ENCODE results near the gene HK3.

HK3 gene

DNA sequence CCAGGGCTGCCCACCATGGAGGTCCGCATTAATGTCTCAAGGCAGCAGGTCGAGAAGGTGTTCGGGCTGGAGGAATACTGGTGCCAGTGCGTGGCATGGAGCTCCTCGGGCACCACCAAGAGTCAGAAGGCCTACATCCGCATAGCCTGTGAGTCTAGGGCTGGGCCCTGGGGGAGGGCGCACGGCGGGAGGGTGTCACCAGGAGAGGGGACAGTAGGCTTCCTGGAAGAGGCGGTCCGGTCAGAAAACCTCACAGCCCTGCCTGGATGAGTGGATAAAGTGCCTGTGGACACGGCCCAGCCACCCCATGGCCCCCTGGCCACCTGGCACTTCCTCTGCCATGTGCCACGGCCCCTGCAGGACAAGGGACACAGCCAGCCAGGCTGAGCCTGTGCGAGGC is 31.0 kb downstream of the HK3 start:
- no peak for FAIRE-seq

GRCh38 chr5:176866707-176867310 is 32.3 kb downstream of the HK3 start:
- no peak for FAIRE-seq

DNA sequence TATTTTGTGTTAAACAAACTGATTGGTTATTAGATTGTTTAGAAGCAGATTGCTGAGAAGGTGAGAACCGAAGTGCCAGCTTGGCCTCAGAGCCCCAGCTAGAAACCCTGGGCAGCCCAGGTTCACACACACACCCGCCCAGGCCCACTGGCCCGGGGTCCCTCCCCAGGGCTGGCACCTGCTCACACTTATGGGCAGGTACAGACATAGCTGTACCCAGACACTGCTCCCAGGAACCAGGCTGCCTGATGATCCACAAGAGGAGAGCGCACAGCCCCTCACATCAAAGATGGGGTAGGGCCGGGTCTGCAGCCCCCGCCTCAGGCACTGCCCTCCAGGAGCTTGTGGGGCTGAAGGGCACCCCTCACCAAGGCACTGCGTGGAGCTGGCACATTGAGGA is 33.2 kb downstream of the HK3 start:
- FAIRE-seq, result no peak

GRCh38 chr5:176864755-176865154 is 34.4 kb downstream of the HK3 start:
- FAIRE-seq, result no peak

- FAIRE-seq, result no peak
Observed at GRCh38 chr5:176863765-176864098, 35.4 kb downstream of the HK3 start.

DNA sequence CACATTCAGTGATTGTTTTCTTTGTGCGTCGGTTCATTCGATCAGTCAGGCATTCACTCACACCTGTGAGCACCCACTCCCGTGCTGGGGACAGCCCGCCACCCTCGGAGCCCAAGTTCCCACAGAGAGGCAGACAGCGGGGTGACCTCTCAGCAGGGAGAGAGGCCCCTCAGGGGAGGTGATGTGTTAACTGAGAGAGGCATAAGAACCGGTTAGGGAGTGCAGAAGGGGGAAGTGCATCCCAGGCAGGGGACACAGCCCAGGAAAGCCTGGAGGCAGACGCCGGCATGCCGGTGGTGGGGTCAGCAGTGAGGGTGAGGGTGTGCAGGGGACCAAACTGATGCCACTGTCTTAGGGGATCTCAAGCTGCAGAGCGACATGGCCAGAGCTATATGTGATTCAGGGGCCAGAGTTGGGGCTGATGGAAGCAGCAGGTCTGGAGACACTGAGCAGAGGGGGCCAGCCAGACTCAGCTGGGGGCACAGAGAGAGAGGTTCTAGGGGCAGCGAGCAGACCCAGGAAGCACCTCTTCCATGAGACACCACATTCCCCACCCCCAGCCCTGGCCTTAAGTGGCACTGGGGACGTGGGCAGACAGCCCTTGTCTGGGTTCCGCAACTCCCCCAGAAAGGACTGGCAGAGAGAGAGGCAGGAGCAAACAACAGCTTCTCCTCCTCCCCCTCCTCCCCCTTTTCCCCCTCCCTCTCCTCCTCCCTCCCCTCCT is 35.9 kb downstream of the HK3 start:
- FAIRE-seq, result no peak

DNA sequence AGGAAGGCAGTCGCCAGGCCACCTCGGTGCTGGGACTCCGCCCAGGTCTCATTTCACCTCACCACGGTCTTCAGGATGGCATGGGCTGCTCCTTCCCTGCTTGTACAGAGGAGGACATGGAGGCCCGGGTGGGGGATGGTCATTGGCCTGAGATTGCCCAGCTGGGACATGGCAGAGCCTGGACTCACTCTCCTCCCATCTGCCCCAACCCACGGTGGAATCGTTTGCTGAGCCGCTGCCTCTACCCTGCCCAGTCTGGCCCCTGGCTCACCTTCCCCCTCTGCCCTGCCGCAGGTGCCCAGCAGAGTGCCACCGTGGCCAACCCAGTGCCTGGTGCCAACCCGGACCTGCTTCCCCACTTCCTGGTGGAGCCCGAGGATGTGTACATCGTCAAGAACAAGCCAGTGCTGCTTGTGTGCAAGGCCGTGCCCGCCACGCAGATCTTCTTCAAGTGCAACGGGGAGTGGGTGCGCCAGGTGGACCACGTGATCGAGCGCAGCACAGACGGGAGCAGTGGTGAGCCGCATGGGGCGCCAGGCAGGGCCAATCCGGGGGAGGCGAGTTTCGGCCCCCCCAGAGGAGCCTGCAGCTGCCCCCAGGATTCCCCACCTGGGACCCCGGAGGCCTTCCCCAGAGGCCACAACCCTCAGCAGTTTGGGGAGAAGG is 36.7 kb downstream of the HK3 start:
- no peak for FAIRE-seq

- no peak for FAIRE-seq
Observed at GRCh38 chr5:176861276-176861675, 37.9 kb downstream of the HK3 start.

DNA sequence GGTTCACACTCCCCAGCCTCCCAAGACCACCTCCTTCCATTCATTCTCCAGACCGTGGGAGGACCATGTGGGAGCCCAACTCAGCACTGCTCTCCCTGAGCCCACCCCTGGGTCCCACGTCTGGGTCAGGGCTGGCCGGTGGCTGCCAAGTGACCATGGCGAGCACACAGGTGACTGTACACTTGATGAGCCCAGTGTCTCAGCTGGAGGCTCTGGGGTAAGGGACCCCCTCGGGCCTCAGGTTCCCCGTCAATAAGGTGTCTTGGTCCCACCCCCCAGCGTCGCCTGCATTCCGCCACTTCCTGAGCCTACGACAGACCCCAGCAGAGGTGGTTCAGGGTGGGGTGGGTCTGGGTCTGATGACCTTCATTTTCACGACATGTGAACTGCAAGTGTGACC is 38.8 kb downstream of the HK3 start:
- FAIRE-seq, result no peak

DNA sequence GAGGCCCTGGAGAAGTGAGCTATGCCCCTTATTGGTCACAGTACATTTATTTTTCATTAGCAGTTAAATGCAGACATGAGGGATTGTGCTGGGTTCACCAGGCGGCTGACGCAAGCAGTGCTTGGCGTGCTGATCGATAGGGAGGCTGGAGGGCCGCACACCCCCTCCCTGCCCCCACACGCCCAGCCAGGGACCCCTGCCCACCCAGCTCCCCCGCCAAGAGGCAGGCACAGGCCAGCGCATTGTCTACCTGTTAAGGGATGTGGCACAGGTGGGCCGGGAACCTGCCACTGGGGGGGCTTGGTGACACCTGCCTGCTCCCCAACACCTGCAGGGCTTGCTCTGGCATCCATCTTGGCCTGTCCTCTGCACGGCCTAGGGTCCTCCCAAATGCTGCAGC is 39.2 kb downstream of the HK3 start:
- FAIRE-seq, result no peak

- FAIRE-seq, result no peak
Observed at GRCh38 chr5:176857894-176858273, 41.3 kb downstream of the HK3 start.

DNA sequence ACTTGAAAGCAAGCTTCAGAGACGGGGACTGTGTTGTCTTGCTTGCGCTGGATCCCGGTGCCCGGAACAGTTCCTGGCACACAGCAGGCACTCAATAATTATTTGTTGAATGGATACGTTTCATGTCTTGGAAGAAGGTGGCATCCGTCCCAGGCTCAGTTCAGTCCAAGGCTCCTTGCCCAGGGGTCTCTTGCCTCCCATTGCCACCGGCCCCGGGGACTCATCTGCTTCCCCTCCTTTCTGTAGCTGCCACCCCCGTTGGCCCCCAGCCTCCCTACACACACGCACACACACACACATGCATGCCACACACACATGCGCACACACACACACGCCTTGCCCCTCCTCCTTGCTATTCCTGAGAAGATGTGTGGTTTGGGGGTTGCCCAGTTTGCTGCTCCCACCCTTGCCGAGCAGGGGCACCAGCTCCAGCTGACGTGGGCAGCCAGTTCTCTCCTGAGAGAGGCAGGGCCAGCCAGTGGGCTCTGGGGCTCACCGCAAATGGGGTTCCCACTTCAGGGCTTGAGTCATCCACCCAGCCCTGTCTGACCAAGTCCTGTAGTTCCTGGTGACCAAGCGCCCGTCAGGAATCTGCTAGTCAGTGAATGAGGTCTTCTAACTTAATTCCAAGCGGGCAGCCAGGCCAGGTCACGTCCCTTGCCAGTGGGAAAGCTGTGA is 41.8 kb downstream of the HK3 start:
- no peak for FAIRE-seq

DNA sequence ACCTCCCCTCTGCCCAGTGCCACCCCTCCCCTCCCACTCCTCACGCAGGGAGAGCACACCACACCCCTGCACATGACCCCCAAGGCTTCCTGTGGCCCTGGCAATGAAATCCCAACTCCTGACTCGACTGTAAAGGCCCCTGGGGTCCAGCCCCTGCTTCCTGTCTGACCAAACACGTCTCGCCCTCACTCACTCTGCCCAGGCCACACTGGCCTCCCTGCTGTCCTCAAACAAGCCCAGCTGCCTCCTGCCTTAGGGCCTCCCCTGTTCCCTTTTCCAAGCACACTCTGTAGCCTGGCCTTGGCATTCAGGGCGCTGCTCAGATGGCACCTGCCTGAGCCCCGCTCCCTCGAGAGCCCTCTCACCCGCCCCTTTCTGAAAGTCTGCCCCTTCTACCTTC is 42.4 kb downstream of the HK3 start:
- FAIRE-seq, result no peak

GRCh38 chr5:176855598-176855997 is 43.5 kb downstream of the HK3 start:
- no peak for FAIRE-seq

DNA sequence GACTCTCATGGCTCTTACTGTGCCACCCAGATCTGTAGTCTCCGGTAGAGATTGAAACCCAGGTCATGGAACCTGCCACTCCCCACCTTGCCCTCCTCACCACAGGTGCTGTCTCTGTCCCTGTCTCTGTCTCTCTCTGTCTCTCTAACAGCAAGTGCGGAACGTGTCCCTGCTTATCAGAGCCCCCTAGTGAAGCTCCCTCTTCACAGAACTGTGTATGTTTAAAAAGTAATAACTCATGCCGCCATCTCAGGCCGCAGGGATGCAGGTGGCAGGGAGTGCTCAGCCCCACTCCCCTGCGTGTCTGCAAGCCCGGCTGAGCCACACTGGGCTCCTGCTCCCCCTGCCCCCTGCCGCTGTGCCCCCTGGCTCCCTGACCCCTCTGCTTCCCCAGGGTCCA is 45.0 kb downstream of the HK3 start:
- no peak for FAIRE-seq

DNA sequence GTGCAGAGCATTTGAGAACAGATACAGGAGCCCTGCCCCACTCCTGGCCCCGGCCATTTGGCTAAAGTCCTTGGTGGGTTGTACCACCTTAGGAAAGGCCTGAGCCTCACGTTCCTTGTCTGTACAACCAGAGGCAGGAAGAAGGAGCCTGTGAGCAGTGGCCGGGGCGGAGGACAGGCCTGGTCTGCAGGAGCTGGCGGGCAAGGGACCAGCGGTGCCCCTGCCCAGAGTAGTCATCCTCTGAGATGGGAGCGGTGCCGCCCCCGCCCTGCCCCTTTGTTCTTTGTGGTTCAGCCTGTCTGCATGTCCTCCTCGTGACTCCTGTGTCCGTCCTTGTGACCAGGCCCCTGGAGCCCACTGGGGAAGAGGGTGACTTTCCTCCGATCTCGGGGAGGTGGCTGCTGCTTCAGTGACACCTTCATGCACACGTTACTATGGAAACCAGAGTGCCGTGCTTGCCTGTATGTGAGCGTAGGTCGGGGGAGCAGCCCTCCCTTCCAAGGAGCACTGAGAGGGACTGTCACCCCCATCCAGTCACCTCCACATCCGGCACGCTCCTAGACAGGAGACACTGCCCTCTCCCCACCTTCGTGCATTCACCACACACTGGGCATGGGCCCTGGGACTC is 45.9 kb downstream of the HK3 start:
- no peak for FAIRE-seq

- no peak for FAIRE-seq
Observed at GRCh38 chr5:176851871-176852658, 47.1 kb downstream of the HK3 start.

GRCh38 chr5:176851380-176851779 is 47.8 kb downstream of the HK3 start:
- no peak for FAIRE-seq

DNA sequence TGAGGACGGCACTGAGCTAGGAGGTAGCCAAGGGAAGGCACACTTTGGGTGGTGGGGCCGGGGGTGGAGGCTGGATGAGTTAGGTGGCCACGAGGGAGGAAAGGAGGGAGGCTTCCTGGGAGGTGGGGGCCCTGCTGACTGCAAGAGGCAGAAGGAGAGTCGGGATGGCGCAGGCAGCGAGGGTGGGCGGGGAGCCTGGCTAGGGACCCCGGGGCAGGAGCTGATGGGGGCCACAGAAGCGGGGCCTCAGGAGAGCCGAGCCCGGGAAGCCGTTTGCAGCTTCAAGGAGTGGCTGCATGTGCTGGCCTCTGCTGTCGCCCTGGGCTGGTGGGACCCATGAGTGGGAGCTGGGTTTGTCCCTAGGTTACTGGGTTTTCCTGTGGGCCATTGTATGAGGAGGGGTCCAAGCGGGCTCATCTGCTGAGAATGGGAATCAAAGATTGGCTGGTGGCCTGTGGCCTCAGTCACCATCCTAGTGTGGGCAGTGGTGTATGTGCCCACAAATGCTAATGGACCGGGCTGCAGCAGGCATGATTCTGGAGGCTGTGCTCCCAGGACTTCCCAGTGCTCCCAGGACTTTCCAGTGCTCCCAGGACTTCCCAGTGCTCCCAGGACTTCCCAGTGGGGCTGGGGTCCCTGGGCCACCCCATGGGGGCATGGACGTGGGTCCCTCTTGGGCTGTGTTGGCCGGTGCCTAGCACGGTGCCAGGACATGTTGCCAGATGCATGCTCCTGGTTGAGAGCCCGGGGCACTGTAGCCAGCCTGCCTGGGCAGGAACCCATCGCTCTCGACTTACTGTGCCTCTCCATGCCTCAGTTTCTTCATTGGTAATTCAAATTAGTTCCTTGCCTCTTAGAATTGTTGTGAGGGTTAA is 48.5 kb downstream of the HK3 start:
- FAIRE-seq, result no peak

DNA sequence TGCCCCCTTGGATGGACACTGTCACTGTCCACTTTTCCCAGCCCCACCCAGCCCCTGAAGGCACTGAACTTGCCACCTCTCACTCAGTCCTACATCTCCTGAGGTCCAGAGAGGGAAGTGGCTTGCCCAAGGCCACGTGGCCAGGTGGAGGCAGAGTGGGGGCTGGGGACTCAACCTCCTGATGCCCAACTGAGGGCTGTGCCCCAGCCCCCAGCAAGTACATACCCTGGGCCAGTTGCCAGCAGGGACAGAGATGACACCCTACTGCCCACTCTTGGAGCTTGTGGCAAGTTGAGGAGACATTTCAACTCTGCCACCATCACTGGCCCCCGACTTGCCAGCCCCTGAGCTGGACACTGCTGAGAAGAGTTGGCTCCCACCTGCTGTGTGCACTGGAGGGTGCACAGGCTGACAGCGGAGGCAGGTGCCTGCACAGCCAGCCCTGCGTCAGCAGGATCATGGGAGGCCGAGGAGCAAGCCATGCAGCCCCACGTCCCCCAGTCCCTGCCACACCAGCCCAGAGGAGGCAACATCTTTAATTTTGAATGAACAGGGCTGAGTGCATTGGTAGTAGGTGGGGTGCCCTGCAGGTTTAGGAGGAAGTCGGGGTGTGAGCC is 49.4 kb downstream of the HK3 start:
- no peak for FAIRE-seq

DNA sequence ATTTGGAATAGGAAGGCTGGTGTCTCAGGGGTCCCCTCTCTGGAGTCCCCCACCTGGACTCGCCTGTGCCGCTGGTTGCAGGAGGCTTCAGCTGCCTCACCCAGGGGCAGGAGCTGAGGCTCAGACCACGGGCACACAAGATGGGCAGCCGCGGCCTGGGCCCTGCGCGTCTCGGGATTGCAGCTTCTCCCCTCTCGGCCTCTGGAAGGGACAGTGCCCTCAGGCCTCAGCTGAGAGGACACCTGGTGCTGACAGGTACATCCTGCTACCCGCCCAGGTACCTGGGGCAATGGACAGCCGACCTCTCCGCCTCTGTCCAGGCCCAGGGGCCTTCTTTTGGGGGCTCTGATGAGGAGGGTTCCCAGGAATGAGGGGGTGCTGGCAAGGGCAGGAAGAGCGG is 50.5 kb downstream of the HK3 start:
- FAIRE-seq, result no peak
